Right atrium auricular region (tissue), 2 donors: ENCODE results near the gene GPN3. TPM values are rescaled to one million over a fixed set of nuclear protein-coding genes. Genes with fewer than 3 reads are reported as not detected.

Experiments
- DNase-seq: peaks from one replicate; pipeline ENCODE4 v3.0.0-alpha.2; 2019; ENCODE audit warnings: low spot score
- H3K27ac ChIP-seq, 2 donors: fragments of 200-600 bp; sonication (generic); 1 replicate in 1 of 2; 2 replicates in 1 of 2; pipeline ENCODE4 v1.5.1; 2016 to 2019
- H3K27me3 ChIP-seq, 2 donors: fragments of 200-600 bp; sonication (generic); one replicate each; pipeline versions ENCODE4 v1.5.1 to v1.6.0; 2017 to 2019
- H3K36me3 ChIP-seq: fragments of 200-600 bp; sonication (generic); one replicate; pipeline ENCODE4 v1.5.1; 2016
- H3K4me1 ChIP-seq, 2 donors: fragments of 200-600 bp; sonication (generic); one replicate each; pipeline versions ENCODE4 v1.5.1 to v1.6.0; 2017 to 2019
- H3K4me3 ChIP-seq, 2 donors: fragments of 200-600 bp; sonication (generic); 1 replicate in 1 of 2; 2 replicates in 1 of 2; pipeline ENCODE4 v1.5.1; 2017 to 2019; ENCODE audit warnings: mild to moderate bottlenecking in 1 of 2, moderate library complexity in 1 of 2
- H3K9me3 ChIP-seq, 2 donors: fragments of 200-600 bp; sonication (generic); one replicate each; pipeline ENCODE4 v1.5.1; 2019
- CTCF ChIP-seq, 2 donors: fragments of 200-600 bp; sonication (generic); IDR thresholded peaks; one replicate each; pipeline ENCODE4 v1.5.1; 2019; ENCODE audit warnings: antibody characterized with exemption in 2 of 2
- total RNA-seq, 2 donors: library from RNA; depleted of rRNA; stranded (reverse); fragments of >200 nt; gene quantifications; one replicate each; pipeline ENCODE4 v1.1.0, GENCODE V29; 2016

GPN3 gene
- total RNA-seq, 2 donors from 2014 or later = 18.7 to 22.0 TPM

- no peaks in the 10 kb centered on the region for H3K27me3 ChIP-seq
- TF ChIP-seq CTCF (IDR thresholded peaks at IDR 0.05) = no peak
- no peaks in the 10 kb centered on the region for H3K9me3 ChIP-seq
- H3K36me3 ChIP-seq = peaks cover 20% of the 10 kb centered on the region
- no peak overlapping the region for H3K4me3 ChIP-seq
- no peak overlapping the region for H3K27ac ChIP-seq
- no peak for DNase-seq
- peaks cover 0 to 6% of the 10 kb centered on the region in 2 donors for H3K4me1 ChIP-seq
Measured at GRCh38 chr12:110453569-110454296, 14.3 kb downstream of the GPN3 start.

- H3K9me3 ChIP-seq = no peaks in the 10 kb centered on the region
- H3K27ac ChIP-seq = no peak overlapping the region
- no peak for TF ChIP-seq CTCF (IDR thresholded peaks at IDR 0.05)
- H3K4me1 ChIP-seq = peaks cover 0 to 20% of the 10 kb centered on the region in 2 donors
- H3K27me3 ChIP-seq = no peaks in the 10 kb centered on the region
- H3K36me3 ChIP-seq = peaks cover 25% of the 10 kb centered on the region
- no peak overlapping the region for H3K4me3 ChIP-seq
- DNase-seq = no peak
Measured at GRCh38 chr12:110451263-110451662, 16.8 kb downstream of the GPN3 start.

GRCh38 chr12:110449799-110450497 is 18.1 kb downstream of the GPN3 start, which contains the start of gene ARPC3:
TSS of gene ARPC3 (minus strand) at chr12:110450337. CDS start at chr12:110450260, 77 bp downstream.
- peaks cover 19% of the 10 kb centered on the region for H3K36me3 ChIP-seq

GRCh38 chr12:110444455-110444854 is 23.6 kb downstream of the GPN3 start:
- DNase-seq = no peak
- TF ChIP-seq CTCF (IDR thresholded peaks at IDR 0.05) = no peak
- Histone ChIP-seq H3K4me3 (no peak overlapping the region), H3K27ac (no peak overlapping the region), H3K4me1 (peaks cover 0 to 20% of the 10 kb centered on the region in 2 donors), H3K27me3 (no peaks in the 10 kb centered on the region), H3K36me3 (peaks cover 54% of the 10 kb centered on the region), H3K9me3 (no peaks in the 10 kb centered on the region)

More at GRCh38 chr12:110449799-110450497, 18.1 kb downstream of the GPN3 start, which contains the start of gene ARPC3:
- H3K4me1 ChIP-seq = peaks cover 0 to 20% of the 10 kb centered on the region in 2 donors
- peak within 1 kb of the TSS; percentile 84 to 93 for H3K27ac ChIP-seq
- DNase-seq = peak; percentile 94
- no peaks in the 10 kb centered on the region for H3K27me3 ChIP-seq
- peak within 1 kb of the TSS; percentile 84 to 92 for H3K4me3 ChIP-seq
- no peaks in the 10 kb centered on the region for H3K9me3 ChIP-seq
- TF ChIP-seq CTCF (IDR thresholded peaks at IDR 0.05) = peak; percentile 77 to 91

GRCh38 chr12:110436231-110436630 is 31.8 kb downstream of the GPN3 start:
- H3K4me1 ChIP-seq = no peaks in the 10 kb centered on the region
- no peaks in the 10 kb centered on the region for H3K27me3 ChIP-seq
- peaks cover 66% of the 10 kb centered on the region for H3K36me3 ChIP-seq
- no peak overlapping the region for H3K4me3 ChIP-seq
- H3K9me3 ChIP-seq = no peaks in the 10 kb centered on the region
- H3K27ac ChIP-seq = no peak overlapping the region
- TF ChIP-seq CTCF (IDR thresholded peaks at IDR 0.05) = no peak
- no peak for DNase-seq
